Measurements from ENCODE around the gene DSCAM. TPM values are rescaled to one million over a fixed set of nuclear protein-coding genes. Genes with fewer than 3 reads are reported as not detected.

Gene DSCAM
- total and polyA plus RNA-seq, 10 of the 15 experiments (the other 5 are each of a cell fraction or from before 2014, with no cell fraction given): not detected

- Histone ChIP-seq H3K36me3 (ENCODE audit: control insufficient read depth in 2 of 2, insufficient read depth in 2 of 2, low read length in 1 of 2) (no peaks in the 10 kb centered on the region), H3K9ac (ENCODE audit: control insufficient read depth, insufficient read depth, low read length) (no peak overlapping the region), H4K20me1 (ENCODE audit: control insufficient read depth, insufficient read depth) (no peaks in the 10 kb centered on the region), H3K27ac (ENCODE audit: control insufficient read depth, insufficient read depth) (no peak overlapping the region), H3K9me3 (replicated peaks; ENCODE audit: control insufficient read depth, insufficient read depth, low read length) (no peaks in the 10 kb centered on the region; the same call in 2 of the 3 replicates), H3K4me1 (ENCODE audit: control insufficient read depth, insufficient read depth, low read length) (no peaks in the 10 kb centered on the region), H3K79me2 (ENCODE audit: control insufficient read depth, insufficient read depth, low read length) (no peaks in the 10 kb centered on the region), H3K4me2 (ENCODE audit: control insufficient read depth, insufficient read depth) (no peak overlapping the region), H3K4me3 (no peak overlapping the region), H3K27me3 (replicated peaks in 1 of 2; ENCODE audit: control insufficient read depth in 2 of 2, insufficient read depth in 2 of 2, low read length in 1 of 2) (no peaks in the 10 kb centered on the region), H2AFZ (ENCODE audit: control insufficient read depth, low read depth, low read length) (no peak overlapping the region)
- DNase-seq (ENCODE audit: low read depth, low spot score) (no peak), ATAC-seq (no peak), FAIRE-seq (no peak)
- ChIA-PET POLR2A (no interaction called here), SMC1A (ENCODE audit: uncharacterized antibody, unreplicated experiment) (no interaction called here), RAD21 (ENCODE audit: unreplicated experiment) (no interaction called here), CTCF (no interaction called here)
- intact Hi-C loops (cut with micrococcal nuclease; ENCODE audit: unreplicated experiment): no loop called here
- 2% methylated on average over 3 of the region's 3 CpGs for WGBS (ENCODE audit: insufficient coverage, insufficient replicate concordance, low lambda C conversion rate, missing lambda C conversion rate)
- no TSS peak for BruUV-seq (replicated peaks)
- no peak for TF ChIP-seq RCOR1 (conservative IDR thresholded peaks at IDR 0.05; ENCODE audit: low read depth, low read length)
- in situ Hi-C loops (cut with MboI): no loop called here
Observed at GRCh38 chr21:40066221-40066620, 780.7 kb downstream of the DSCAM start.

DNA sequence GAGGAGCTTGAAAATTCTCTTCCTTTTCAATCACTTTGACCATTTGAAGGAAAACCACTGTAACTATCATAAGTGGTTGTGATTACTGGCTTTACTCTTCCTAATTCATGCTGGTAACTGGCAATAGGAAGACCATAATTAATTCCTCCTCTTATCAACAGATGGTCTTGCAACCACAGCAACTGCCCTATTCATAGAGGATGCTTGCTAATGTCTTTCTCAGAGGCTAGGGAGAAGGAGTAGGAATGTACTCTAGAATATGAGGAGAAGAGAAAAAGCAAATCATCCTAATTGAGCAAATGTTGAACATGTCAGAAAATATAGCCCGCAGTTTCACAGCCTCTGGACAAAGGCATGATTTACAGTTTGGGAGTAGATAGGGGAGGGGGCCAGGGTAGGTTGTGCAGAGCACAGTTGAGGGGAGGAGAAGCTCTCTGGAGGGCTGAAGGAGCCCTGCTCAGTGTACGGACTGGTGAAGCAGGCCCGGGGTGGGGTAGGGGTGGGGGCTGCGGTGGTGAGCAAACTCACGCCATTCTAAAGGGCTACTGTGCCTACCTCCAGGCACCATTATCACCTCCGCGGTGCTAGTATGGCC lies 786.8 kb downstream of the DSCAM start:
- in situ Hi-C loops (cut with MboI) (no loop called here), intact Hi-C loops (cut with micrococcal nuclease; ENCODE audit: unreplicated experiment) (no loop called here)
- H3K4me3 ChIP-seq: no peak overlapping the region
- no peaks in the 10 kb centered on the region; the same call in 2 of the 3 replicates for H3K9me3 ChIP-seq (replicated peaks; ENCODE audit: control insufficient read depth, insufficient read depth, low read length)
- H2AFZ ChIP-seq (ENCODE audit: control insufficient read depth, low read depth, low read length): no peak overlapping the region
- no peak overlapping the region for H3K9ac ChIP-seq (ENCODE audit: control insufficient read depth, insufficient read depth, low read length)
- ChIA-PET POLR2A (no interaction called here), RAD21 (ENCODE audit: unreplicated experiment) (no interaction called here), SMC1A (ENCODE audit: uncharacterized antibody, unreplicated experiment) (no interaction called here), CTCF (no interaction called here)
- WGBS (ENCODE audit: insufficient coverage, insufficient replicate concordance, low lambda C conversion rate, missing lambda C conversion rate): 56% methylated on average over 7 of the region's 7 CpGs
- H3K27ac ChIP-seq (ENCODE audit: control insufficient read depth, insufficient read depth): no peak overlapping the region
- BruUV-seq (replicated peaks): no TSS peak
- H3K36me3 ChIP-seq (ENCODE audit: control insufficient read depth in 2 of 2, insufficient read depth in 2 of 2, low read length in 1 of 2): no peaks in the 10 kb centered on the region
- H4K20me1 ChIP-seq (ENCODE audit: control insufficient read depth, insufficient read depth): no peaks in the 10 kb centered on the region
- H3K4me2 ChIP-seq (ENCODE audit: control insufficient read depth, insufficient read depth): no peak overlapping the region
- FAIRE-seq (no peak), ATAC-seq (no peak), DNase-seq (ENCODE audit: low read depth, low spot score) (no peak)
- no peaks in the 10 kb centered on the region for H3K79me2 ChIP-seq (ENCODE audit: control insufficient read depth, insufficient read depth, low read length)
- no peaks in the 10 kb centered on the region for H3K27me3 ChIP-seq (replicated peaks in 1 of 2; ENCODE audit: control insufficient read depth in 2 of 2, insufficient read depth in 2 of 2, low read length in 1 of 2)
- H3K4me1 ChIP-seq (ENCODE audit: control insufficient read depth, insufficient read depth, low read length): no peaks in the 10 kb centered on the region
- no peak for TF ChIP-seq CEBPB (IDR thresholded peaks at IDR 0.05; ENCODE audit: borderline replicate concordance in 1 of 2, low read depth in 2 of 2, low read length in 2 of 2)
- no peak for TF ChIP-seq STAT1 (conservative IDR thresholded peaks at IDR 0.05)
- TF ChIP-seq KDM1A (IDR thresholded peaks at IDR 0.05; ENCODE audit: borderline replicate concordance): no peak
- TF ChIP-seq HCFC1 (IDR thresholded peaks at IDR 0.05; ENCODE audit: low read length): no peak
- TF ChIP-seq EZH2 (IDR thresholded peaks at IDR 0.05; ENCODE audit: borderline replicate concordance, control insufficient read depth, low read depth, low read length): no peak
- TF ChIP-seq, protein P1, sequence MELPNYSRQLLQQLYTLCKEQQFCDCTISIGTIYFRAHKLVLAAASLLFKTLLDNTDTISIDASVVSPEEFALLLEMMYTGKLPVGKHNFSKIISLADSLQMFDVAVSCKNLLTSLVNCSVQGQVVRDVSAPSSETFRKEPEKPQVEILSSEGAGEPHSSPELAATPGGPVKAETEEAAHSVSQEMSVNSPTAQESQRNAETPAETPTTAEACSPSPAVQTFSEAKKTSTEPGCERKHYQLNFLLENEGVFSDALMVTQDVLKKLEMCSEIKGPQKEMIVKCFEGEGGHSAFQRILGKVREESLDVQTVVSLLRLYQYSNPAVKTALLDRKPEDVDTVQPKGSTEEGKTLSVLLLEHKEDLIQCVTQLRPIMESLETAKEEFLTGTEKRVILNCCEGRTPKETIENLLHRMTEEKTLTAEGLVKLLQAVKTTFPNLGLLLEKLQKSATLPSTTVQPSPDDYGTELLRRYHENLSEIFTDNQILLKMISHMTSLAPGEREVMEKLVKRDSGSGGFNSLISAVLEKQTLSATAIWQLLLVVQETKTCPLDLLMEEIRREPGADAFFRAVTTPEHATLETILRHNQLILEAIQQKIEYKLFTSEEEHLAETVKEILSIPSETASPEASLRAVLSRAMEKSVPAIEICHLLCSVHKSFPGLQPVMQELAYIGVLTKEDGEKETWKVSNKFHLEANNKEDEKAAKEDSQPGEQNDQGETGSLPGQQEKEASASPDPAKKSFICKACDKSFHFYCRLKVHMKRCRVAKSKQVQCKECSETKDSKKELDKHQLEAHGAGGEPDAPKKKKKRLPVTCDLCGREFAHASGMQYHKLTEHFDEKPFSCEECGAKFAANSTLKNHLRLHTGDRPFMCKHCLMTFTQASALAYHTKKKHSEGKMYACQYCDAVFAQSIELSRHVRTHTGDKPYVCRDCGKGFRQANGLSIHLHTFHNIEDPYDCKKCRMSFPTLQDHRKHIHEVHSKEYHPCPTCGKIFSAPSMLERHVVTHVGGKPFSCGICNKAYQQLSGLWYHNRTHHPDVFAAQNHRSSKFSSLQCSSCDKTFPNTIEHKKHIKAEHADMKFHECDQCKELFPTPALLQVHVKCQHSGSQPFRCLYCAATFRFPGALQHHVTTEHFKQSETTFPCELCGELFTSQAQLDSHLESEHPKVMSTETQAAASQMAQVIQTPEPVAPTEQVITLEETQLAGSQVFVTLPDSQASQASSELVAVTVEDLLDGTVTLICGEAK (IDR thresholded peaks at IDR 0.05; ENCODE audit: borderline replicate concordance): no peak
- TF ChIP-seq RUNX3 (IDR thresholded peaks at IDR 0.05; ENCODE audit: low read length): no peak
- no peak for TF ChIP-seq SREBF1 (IDR thresholded peaks at IDR 0.05; ENCODE audit: low read length)
- no peak for TF ChIP-seq BRCA1 (IDR thresholded peaks at IDR 0.05; ENCODE audit: low read depth, low read length)
- TF ChIP-seq HDGF (IDR thresholded peaks at IDR 0.05): no peak
- no peak for TF ChIP-seq IKZF2 (IDR thresholded peaks at IDR 0.05)
- no peak for TF ChIP-seq USF1 (IDR thresholded peaks at IDR 0.05; ENCODE audit: borderline replicate concordance, extremely low read length, insufficient read depth, low read depth, low read length)
- no peak for TF ChIP-seq SREBF2 (IDR thresholded peaks at IDR 0.05; ENCODE audit: low read length)

All from GM12878 (cell line).